OCI-LY7 (cell line): Measurements from ENCODE around the gene TIMM10B. TPM values are rescaled to one million over a fixed set of nuclear protein-coding genes. Genes with fewer than 3 reads are reported as not detected.
A peak's percentile ranks its signal among the peaks of the same experiment; 100 is the strongest.

Source experiments
- BruUV-seq: library from RNA; stranded (reverse); fragments of 400-500 nt; replicated peaks from 2 replicates; lab custom pipeline; 2021; lab: Mats Ljungman, UMichigan
- CTCF ChIA-PET: fragments of 300-600 bp; sonication (Branson Sonifier 250); formaldehyde crosslinking; loops from one replicate; lab custom pipeline; 2022; ENCODE audit warnings: antibody characterized with exemption; ENCODE audit not compliant: unreplicated experiment; lab: Charles Lee
- POLR2A ChIA-PET: fragments of 300-600 bp; sonication (Branson Sonifier 250); formaldehyde crosslinking; loops from one replicate; lab custom pipeline; 2022; ENCODE audit warnings: antibody characterized with exemption; lab: Charles Lee
- DNase-seq: peaks from one replicate; pipeline ENCODE4 v3.0.0-alpha.2; 2015; ENCODE audit warnings: low spot score
- H2AFZ ChIP-seq: fragments of 200-600 bp; sonication (generic), shearing (Covaris generic); 2 replicates; pipeline ENCODE4 v1.6.1; 2014; ENCODE audit warnings: mild to moderate bottlenecking, antibody characterized with exemption, low read length, moderate library complexity
- H3K27ac ChIP-seq: fragments of 200-600 bp; sonication (generic); 2 replicates; pipeline ENCODE4 v1.5.1; 2014; ENCODE audit warnings: mixed run types, low read depth, mild to moderate bottlenecking, moderate library complexity, low read length, inconsistent platforms; ENCODE audit not compliant: poor library complexity, severe bottlenecking
- H3K36me3 ChIP-seq: fragments of 200-600 bp; sonication (generic); 2 replicates; pipeline ENCODE4 v1.6.1; 2014; ENCODE audit warnings: mild to moderate bottlenecking, antibody characterized with exemption, low read length, moderate library complexity, mixed read lengths; ENCODE audit not compliant: insufficient read depth
- H3K4me1 ChIP-seq: fragments of 200-600 bp; sonication (generic); 2 replicates; pipeline ENCODE4 v1.5.1; 2014; ENCODE audit warnings: mild to moderate bottlenecking, low read length; ENCODE audit not compliant: insufficient read depth, poor library complexity, severe bottlenecking
- H3K4me2 ChIP-seq: fragments of 200-600 bp; sonication (generic); 2 replicates; pipeline ENCODE4 v1.6.1; 2014; ENCODE audit warnings: mild to moderate bottlenecking, low read length
- H3K4me3 ChIP-seq: fragments of 200-600 bp; sonication (generic); 2 replicates; pipeline ENCODE4 v1.5.1; 2014; ENCODE audit warnings: mild to moderate bottlenecking, low read depth, low read length; ENCODE audit not compliant: poor library complexity, severe bottlenecking
- H3K79me2 ChIP-seq: fragments of 200-600 bp; sonication (generic); 2 replicates; pipeline ENCODE4 v1.6.1; 2016; ENCODE audit warnings: low read depth, mild to moderate bottlenecking, low read length, moderate library complexity, mixed read lengths; ENCODE audit not compliant: insufficient read depth
- H3K9me2 ChIP-seq: fragments of 200-600 bp; sonication (generic); 2 replicates; pipeline ENCODE4 v1.6.1; 2016; ENCODE audit warnings: mild to moderate bottlenecking, low read length, mixed read lengths; ENCODE audit not compliant: insufficient read depth
- H3K9me3 ChIP-seq: fragments of 200-600 bp; sonication (generic); 2 replicates; pipeline ENCODE4 v1.6.1; 2014; ENCODE audit warnings: mild to moderate bottlenecking, mixed run types, low read length, mixed read lengths
- H4K20me1 ChIP-seq: fragments of 200-600 bp; sonication (generic); 2 replicates; pipeline ENCODE4 v1.6.1; 2014; ENCODE audit warnings: mild to moderate bottlenecking, antibody characterized with exemption, low read length, moderate library complexity, mixed read lengths; ENCODE audit not compliant: insufficient read depth
- CTCF ChIP-seq: fragments of 200-600 bp; sonication (generic); conservative IDR thresholded peaks from 2 replicates; pipeline ENCODE4 v1.5.1; 2014; ENCODE audit warnings: mild to moderate bottlenecking, antibody characterized with exemption, low read length, moderate library complexity, mixed read lengths
- EZH2phosphoT487 ChIP-seq: fragments of 200-600 bp; sonication (generic); IDR thresholded peaks from 2 replicates; pipeline ENCODE4 v1.6.1; 2018; ENCODE audit warnings: low read depth, borderline replicate concordance, mild to moderate bottlenecking, mixed run types, antibody characterized with exemption, low read length, moderate library complexity, mixed read lengths
- intact Hi-C: fragments of 100-400 bp; cut with micrococcal nuclease; formaldehyde crosslinking; loops from one replicate; pipeline ENCODE4 v1.10.0; 2022; ENCODE audit not compliant: unreplicated experiment
- total RNA-seq, 2 experiments: library from RNA; depleted of rRNA in 1 of 2; stranded (reverse); fragments of >200 nt in 1 of 2; shearing (Covaris generic) in 1 of 2; gene quantifications; 2 replicates each; pipeline ENCODE4 v1.2.3, GENCODE V29; 2014 to 2022

Gene TIMM10B
- total RNA-seq, 2 experiments from 2014 or later: 43.7 to 54.6 TPM

- Histone ChIP-seq H3K9me2 (no peaks in the 10 kb centered on the region), H3K36me3 (no peaks in the 10 kb centered on the region), H3K4me2 (peak overlapping the region; percentile 20), H3K79me2 (no peaks in the 10 kb centered on the region), H3K4me3 (no peak overlapping the region), H3K9me3 (no peaks in the 10 kb centered on the region), H2AFZ (peak overlapping the region; percentile 52; the same call in 1 of the 2 replicates), H3K4me1 (peaks cover 24% of the 10 kb centered on the region), H3K27ac (no peak overlapping the region), H4K20me1 (no peaks in the 10 kb centered on the region)
- peak; percentile 52 for DNase-seq
- ChIA-PET POLR2A (interaction anchor here (0.8 to 1.4 kb wide), 5 partner anchors 7 to 79 kb away, joined by 3 to 4 read pairs (median 3); partner anchors contain the start of gene SMPD1), CTCF (interaction anchor here (0.7 kb wide), 1 partner anchor 8 kb away, joined by 3 read pairs; no protein-coding TSS in a partner anchor)
- intact Hi-C loops: no loop called here
- no TSS peak for BruUV-seq
- TF ChIP-seq CTCF (no peak), EZH2phosphoT487 (no peak)
Measured at GRCh38 chr11:6468712-6469495, 12.4 kb upstream of the TIMM10B start.

GRCh38 chr11:6469599-6469998 lies 11.7 kb upstream of the TIMM10B start:
- H3K4me3 ChIP-seq: no peak overlapping the region
- H3K4me1 ChIP-seq: peaks cover 31% of the 10 kb centered on the region
- TF ChIP-seq EZH2phosphoT487: no peak
- TF ChIP-seq CTCF: no peak
- H3K79me2 ChIP-seq: no peaks in the 10 kb centered on the region
- peak overlapping the region; percentile 52; the same call in 1 of the 2 replicates for H2AFZ ChIP-seq
- no TSS peak for BruUV-seq
- H3K36me3 ChIP-seq: no peaks in the 10 kb centered on the region
- H3K9me3 ChIP-seq: no peaks in the 10 kb centered on the region
- CTCF ChIA-PET: interaction anchor here (0.7 kb wide), 1 partner anchor 8 kb away, joined by 3 read pairs; no protein-coding TSS in a partner anchor
- intact Hi-C loops: no loop called here
- no peak for DNase-seq
- no peaks in the 10 kb centered on the region for H4K20me1 ChIP-seq
- no peaks in the 10 kb centered on the region for H3K9me2 ChIP-seq
- POLR2A ChIA-PET: interaction anchor here (0.8 to 1.1 kb wide), 3 partner anchors 10 to 42 kb away, joined by 3 to 4 read pairs (median 3); no protein-coding TSS in a partner anchor
- H3K27ac ChIP-seq: no peak overlapping the region
- peak overlapping the region; percentile 20 for H3K4me2 ChIP-seq
